K562 (cell line): ENCODE data around the gene MYOG. TPM values are rescaled to one million over a fixed set of nuclear protein-coding genes. Genes with fewer than 3 reads are reported as not detected.

Experiments used
- ATAC-seq: fragments of 200-7000 bp; cut with Tn5 transposase; 3 replicates; pipeline ENCODE4 v1.9.1; 2020; ENCODE audit warnings: moderate library complexity
- BruUV-seq: library from RNA; stranded (reverse); fragments of 400-500 nt; replicated peaks from 2 replicates; lab custom pipeline; 2021; lab: Mats Ljungman, UMichigan
- CTCF ChIA-PET: fragments of 300-600 bp; formaldehyde crosslinking; extraction: SDS; loops from one replicate; lab custom pipeline; 2021; ENCODE audit warnings: low intra/inter-chr PET ratio; lab: Yijun Ruan, JAX
- POLR2A ChIA-PET: fragments of 300-600, 350-650 bp; sonication (Branson Sonifier 250); formaldehyde crosslinking; extraction: SDS; loops from one replicate; lab custom pipeline; 2021; ENCODE audit warnings: antibody characterized with exemption, inconsistent platforms; lab: Yijun Ruan, JAX
- DNase-seq, 4 experiments: peaks; one replicate each; pipeline versions ENCODE4 v3.0.0 to v3.0.0-alpha.2; 2011 to 2018; ENCODE audit warnings: low spot score in 3 of 4, mixed read lengths in 3 of 4; ENCODE audit errors: extremely low read depth in 1 of 4
- FAIRE-seq: peaks from 2 replicates; lab custom pipeline; 2011; peaks lifted over from hg19 to GRCh38; lab: Jason Lieb, UNC
- H2AFZ ChIP-seq: 2 replicates; pipeline ENCODE4 v1.6.0; 2011; ENCODE audit warnings: low read depth, low read length, control low read depth, inconsistent platforms
- H3K27ac ChIP-seq: fragments of 200-600 bp; 3 replicates; pipeline ENCODE4 v1.8.0; 2011; ENCODE audit warnings: low read depth, mild to moderate bottlenecking, control low read depth, inconsistent platforms, low read length, moderate library complexity, mixed read lengths; ENCODE audit errors: extremely low read depth
- H3K27me3 ChIP-seq, 2 experiments: fragments of 300-600 bp in 1 of 2; 2 replicates in 1 of 2; 3 replicates in 1 of 2; pipeline versions ENCODE4 v1.6.0 to v1.8.0; 2011; ENCODE audit warnings: inconsistent platforms in 2 of 2, low read length in 2 of 2, mild to moderate bottlenecking in 1 of 2, mixed read lengths in 1 of 2, moderate library complexity in 1 of 2; ENCODE audit not compliant: control insufficient read depth in 2 of 2, insufficient read depth in 2 of 2
- H3K36me3 ChIP-seq: fragments of 300-600 bp; 3 replicates; pipeline ENCODE4 v1.8.0; 2011; ENCODE audit warnings: mild to moderate bottlenecking, low read length, inconsistent platforms; ENCODE audit not compliant: control insufficient read depth, insufficient read depth
- H3K4me1 ChIP-seq, 2 experiments: fragments of 200-600 bp in 1 of 2; replicated peaks in 1 of 2; 2 replicates in 1 of 2; 3 replicates in 1 of 2; pipeline versions ENCODE4 v1.5.1 to v1.8.0; 2011; ENCODE audit warnings: inconsistent platforms in 2 of 2, low read length in 2 of 2, mild to moderate bottlenecking in 1 of 2, mixed read lengths in 1 of 2, moderate library complexity in 1 of 2; ENCODE audit not compliant: control insufficient read depth in 2 of 2, insufficient read depth in 2 of 2
- H3K4me2 ChIP-seq: 2 replicates; pipeline ENCODE4 v1.6.1; 2011; ENCODE audit warnings: low read length, control low read depth, inconsistent platforms, mixed read lengths; ENCODE audit not compliant: insufficient read depth
- H3K4me3 ChIP-seq: fragments of 200-600 bp; sonication (generic), shearing (Covaris generic); 2 replicates; pipeline ENCODE4 v1.5.1; 2016; ENCODE audit warnings: control low read depth, inconsistent platforms
- H3K79me2 ChIP-seq: fragments of 200-600 bp; 3 replicates; pipeline ENCODE4 v1.8.0; 2011; ENCODE audit warnings: low read length, inconsistent platforms; ENCODE audit not compliant: control insufficient read depth, insufficient read depth
- H3K9ac ChIP-seq, 2 experiments: 2 replicates each; pipeline versions ENCODE4 v1.6.0 to v1.6.1; 2011; ENCODE audit warnings: low read depth in 2 of 2, low read length in 2 of 2, control low read depth in 1 of 2, inconsistent platforms in 1 of 2, mild to moderate bottlenecking in 1 of 2, mixed read lengths in 1 of 2; ENCODE audit not compliant: insufficient read depth in 1 of 2
- H3K9me1 ChIP-seq: one replicate; pipeline ENCODE4 v1.6.0; 2011; ENCODE audit warnings: inconsistent platforms, mild to moderate bottlenecking, low read length, moderate library complexity; ENCODE audit not compliant: control insufficient read depth, insufficient read depth
- H3K9me3 ChIP-seq: replicated peaks from 2 replicates; pipeline ENCODE4 v1.5.1; 2011; ENCODE audit warnings: low read depth, low read length, inconsistent platforms; ENCODE audit not compliant: control insufficient read depth, insufficient read depth
- H4K20me1 ChIP-seq: replicated peaks from 2 replicates; pipeline ENCODE4 v1.6.1; 2011; ENCODE audit warnings: low read length, inconsistent platforms, mixed read lengths; ENCODE audit not compliant: control insufficient read depth, insufficient read depth
- ARID4B ChIP-seq: sonication (generic); formaldehyde crosslinking; IDR thresholded peaks from 2 replicates; pipeline ENCODE4 v1.8.0; 2022; ENCODE audit warnings: mild to moderate bottlenecking, missing genetic modification reagents
- FOXA3 ChIP-seq, 2 experiments: fragments of 450-650 bp in 1 of 2; sonication (generic) in 1 of 2; formaldehyde crosslinking; IDR thresholded peaks in 1 of 2; conservative IDR thresholded peaks in 1 of 2; 2 replicates each; pipeline versions ENCODE4 v1.4.0 to v1.8.0; 2020 to 2022; ENCODE audit warnings: mild to moderate bottlenecking in 2 of 2, missing genetic modification reagents in 1 of 2
- POLR2G ChIP-seq: fragments of 200-400 bp; formaldehyde crosslinking; IDR thresholded peaks from 2 replicates; pipeline ENCODE4 v1.6.1; 2017; ENCODE audit warnings: low read depth, mild to moderate bottlenecking, antibody characterized with exemption, low read length, moderate library complexity
- TAL1 ChIP-seq: fragments of 450-650 bp; IDR thresholded peaks from 2 replicates; pipeline ENCODE4 v1.6.1; 2016; ENCODE audit warnings: mild to moderate bottlenecking
- TRIM24 ChIP-seq, 2 experiments: fragments of 450-650 bp; IDR thresholded peaks; 2 replicates each; pipeline ENCODE4 v1.6.1; 2016
- XRCC5 ChIP-seq: fragments of 200-400 bp; formaldehyde crosslinking; IDR thresholded peaks from 2 replicates; pipeline ENCODE4 v1.6.1; 2017; ENCODE audit warnings: low read depth, mild to moderate bottlenecking, low read length
- ZC3H4 ChIP-seq: sonication (generic); formaldehyde crosslinking; IDR thresholded peaks from 2 replicates; pipeline ENCODE4 v1.9.0; 2021; ENCODE audit warnings: missing genetic modification reagents, borderline replicate concordance
- ZNF24 ChIP-seq: fragments of 450-650 bp; IDR thresholded peaks from 2 replicates; pipeline ENCODE4 v1.6.1; 2016
- ZNF263 ChIP-seq: sonication (generic); formaldehyde crosslinking; IDR thresholded peaks from 2 replicates; pipeline ENCODE4 v1.8.0; 2022; ENCODE audit warnings: mild to moderate bottlenecking, missing genetic modification reagents, borderline replicate concordance
- ZNF511 ChIP-seq: sonication (generic); formaldehyde crosslinking; IDR thresholded peaks from 2 replicates; pipeline ENCODE4 v1.8.0; 2022; ENCODE audit warnings: mild to moderate bottlenecking, missing genetic modification reagents
- WGBS: fragments of 100-300 bp; shearing (Covaris generic); methylation state at CpG from one replicate; pipeline ENCODE4 v1.1.6; 2016; ENCODE audit warnings: low coverage, mixed read lengths; ENCODE audit not compliant: insufficient coverage; ENCODE audit errors: missing lambda C conversion rate; 5-methylcytosine and 5-hydroxymethylcytosine counted together
- in situ Hi-C: fragments of 300-500 bp; cut with MboI; formaldehyde crosslinking; loops from 4 replicates; pipeline ENCODE4 v1.15.0; 2018; ENCODE audit warnings: inconsistent platforms, mixed read lengths
- intact Hi-C: fragments of 100-400 bp; cut with micrococcal nuclease; formaldehyde crosslinking; loops from 2 replicates; pipeline ENCODE4 v1.14.2; 2022
- polyA plus RNA-seq, 8 experiments: library from polyadenylated mRNA; depleted of rRNA in 4 of 8; stranded (reverse) in 5 of 8; unstranded in 3 of 8; fragments of >200 nt; fragmentation: Nextera tagmentation in 2 of 8; fragmentation: Illumina TruSeq in 1 of 8; extraction: Ambion mirVana in 2 of 8; extraction: Trizol in 1 of 8; gene quantifications; 2 replicates each; pipeline versions ENCODE4 v1.2.1 to v1.2.3, GENCODE V29; 2011 to 2014; ENCODE audit warnings: inconsistent platforms in 1 of 8, missing spikeins in 1 of 8
- total RNA-seq, 7 experiments: library from RNA; depleted of rRNA in 6 of 7; stranded (reverse); fragments of >200 nt in 6 of 7; fragmentation: Illumina TruSeq in 2 of 7; extraction: Trizol in 2 of 7; gene quantifications; 2 replicates each; pipeline versions ENCODE4 v1.2.1 to v1.2.3, GENCODE V29; 2011 to 2021; ENCODE audit warnings: low replicate concordance in 1 of 7
- TF ChIP-seq, protein P1 (sequence below): IDR thresholded peaks from 2 replicates; pipeline ENCODE4 v1.6.1; 2011; ENCODE audit warnings: borderline replicate concordance, low read depth, mild to moderate bottlenecking, moderate library complexity, low read length; ENCODE audit not compliant: insufficient read depth, poor library complexity, severe bottlenecking

Gene MYOG
- total and polyA plus RNA-seq, 9 of the 15 experiments (the other 6 are each of a cell fraction or from before 2014, with no cell fraction given) = not detected

GRCh38 chr1:203039609-203040512, 46.0 kb downstream of the MYOG start:
- Histone ChIP-seq H3K79me2 (no peaks in the 10 kb centered on the region), H3K4me3 (no peak overlapping the region), H2AFZ (no peak overlapping the region), H3K27ac (no peak overlapping the region), H3K4me1 (no peaks in the 10 kb centered on the region; a peak in 2 of 5 replicates), H4K20me1 (peaks cover 70% of the 10 kb centered on the region), H3K9me1 (no peaks in the 10 kb centered on the region), H3K27me3 (peaks cover 35 to 67% of the 10 kb centered on the region in 2 experiments; a peak in 4 of 5 replicates), H3K9ac (peak overlapping the region in 1 of 2 experiments; percentile 31; a peak in 1 of 4 replicates), H3K9me3 (no peaks in the 10 kb centered on the region), H3K36me3 (no peaks in the 10 kb centered on the region; the same call in 2 of the 3 replicates), H3K4me2 (no peak overlapping the region)
- in situ Hi-C loops (no loop called here), intact Hi-C loops (loop anchor here (1.0 to 10.0 kb wide), 5 partner anchors 77 to 295 kb away; no protein-coding TSS in a partner anchor)
- DNase-seq (peak in 3 of 4 experiments; percentile 40 to 54 (median 50)), FAIRE-seq (no peak), ATAC-seq (peak; percentile 81)
- WGBS = 15% methylated on average over 11 of the region's 11 CpGs
- BruUV-seq = no TSS peak
- ChIA-PET CTCF (interaction anchor here (0.7 to 3.5 kb wide), 3 partner anchors 132 to 181 kb away, joined by 3 to 13 read pairs (median 12); no protein-coding TSS in a partner anchor), POLR2A (interaction anchor here (0.6 to 1.6 kb wide), 13 partner anchors 10 to 316 kb away, joined by 3 to 6 read pairs (median 4); partner anchors contain the start of gene PPFIA4)
- TF ChIP-seq, protein P1, sequence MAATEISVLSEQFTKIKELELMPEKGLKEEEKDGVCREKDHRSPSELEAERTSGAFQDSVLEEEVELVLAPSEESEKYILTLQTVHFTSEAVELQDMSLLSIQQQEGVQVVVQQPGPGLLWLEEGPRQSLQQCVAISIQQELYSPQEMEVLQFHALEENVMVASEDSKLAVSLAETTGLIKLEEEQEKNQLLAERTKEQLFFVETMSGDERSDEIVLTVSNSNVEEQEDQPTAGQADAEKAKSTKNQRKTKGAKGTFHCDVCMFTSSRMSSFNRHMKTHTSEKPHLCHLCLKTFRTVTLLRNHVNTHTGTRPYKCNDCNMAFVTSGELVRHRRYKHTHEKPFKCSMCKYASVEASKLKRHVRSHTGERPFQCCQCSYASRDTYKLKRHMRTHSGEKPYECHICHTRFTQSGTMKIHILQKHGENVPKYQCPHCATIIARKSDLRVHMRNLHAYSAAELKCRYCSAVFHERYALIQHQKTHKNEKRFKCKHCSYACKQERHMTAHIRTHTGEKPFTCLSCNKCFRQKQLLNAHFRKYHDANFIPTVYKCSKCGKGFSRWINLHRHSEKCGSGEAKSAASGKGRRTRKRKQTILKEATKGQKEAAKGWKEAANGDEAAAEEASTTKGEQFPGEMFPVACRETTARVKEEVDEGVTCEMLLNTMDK = no peak
- TF ChIP-seq TAL1 = no peak
- no peak for TF ChIP-seq TRIM24 (IDR thresholded peaks at IDR 0.05)
- no peak for TF ChIP-seq XRCC5
- TF ChIP-seq ZNF263 (CRISPR knock-in tag) = 0 out of 2 replicates have a peak, but pooled peaks have one; percentile 2
- TF ChIP-seq ZNF511 (CRISPR knock-in tag) = 0 out of 2 replicates have a peak, but pooled peaks have one; percentile 31
- peak; percentile 4; the same call in 1 of the 2 replicates for TF ChIP-seq ZNF24
- no peak for TF ChIP-seq FOXA3 (CRISPR knock-in tag; conservative IDR thresholded peaks at IDR 0.05 in 1 of 2, IDR thresholded peaks at IDR 0.05 in 1 of 2)
- no peak for TF ChIP-seq ZC3H4 (CRISPR knock-in tag)
- no peak for TF ChIP-seq POLR2G
- 0 out of 2 replicates have a peak, but pooled peaks have one; percentile 35 for TF ChIP-seq ARID4B (CRISPR knock-in tag)
